ENCODE measurements around the gene TJAP1. TPM values are rescaled to one million over a fixed set of nuclear protein-coding genes. Genes with fewer than 3 reads are reported as not detected.

TJAP1 gene
- total RNA-seq, 1 experiment from 2014 or later: 50.5 TPM

DNA sequence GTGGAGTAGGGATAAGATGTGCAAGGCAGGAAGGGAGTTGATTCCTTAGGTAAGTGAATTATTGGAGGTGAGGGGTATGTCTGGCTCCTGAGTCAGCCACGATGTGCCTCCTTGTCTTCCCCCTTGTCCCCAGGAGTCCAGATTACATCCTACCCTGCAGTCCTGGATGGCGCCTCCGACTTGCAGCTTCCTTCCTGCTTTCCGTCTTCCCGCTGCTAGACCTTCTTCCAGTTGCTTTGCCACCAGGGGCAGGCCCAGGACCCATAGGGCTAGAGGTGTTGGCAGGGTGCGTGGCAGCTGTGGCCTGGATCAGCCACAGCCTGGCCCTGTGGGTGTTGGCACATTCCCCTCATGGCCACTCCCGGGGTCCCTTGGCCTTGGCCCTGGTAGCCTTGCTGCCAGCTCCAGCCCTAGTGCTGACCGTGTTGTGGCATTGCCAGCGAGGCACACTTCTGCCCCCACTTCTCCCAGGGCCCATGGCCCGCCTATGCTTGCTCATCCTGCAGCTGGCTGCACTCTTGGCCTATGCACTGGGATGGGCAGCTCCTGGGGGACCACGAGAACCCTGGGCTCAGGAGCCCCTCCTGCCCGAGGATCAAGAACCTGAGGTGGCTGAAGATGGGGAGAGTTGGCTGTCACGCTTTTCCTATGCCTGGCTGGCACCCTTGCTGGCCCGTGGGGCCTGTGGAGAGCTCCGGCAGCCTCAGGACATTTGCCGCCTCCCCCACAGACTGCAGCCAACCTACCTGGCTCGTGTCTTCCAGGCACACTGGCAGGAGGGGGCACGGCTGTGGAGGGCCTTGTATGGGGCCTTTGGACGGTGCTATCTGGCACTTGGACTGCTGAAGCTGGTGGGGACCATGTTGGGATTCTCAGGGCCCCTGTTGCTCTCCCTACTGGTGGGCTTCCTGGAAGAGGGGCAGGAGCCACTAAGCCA lies 45.1 kb upstream of the TJAP1 start:
- H3K79me2 ChIP-seq (ENCODE audit: low read depth): peaks cover 22% of the 10 kb centered on the region
- H3K9me2 ChIP-seq (ENCODE audit: insufficient read depth): no peaks in the 10 kb centered on the region
- ChIA-PET POLR2A (ENCODE audit: unreplicated experiment) (no interaction called here), CTCF (no interaction called here)
- intact Hi-C loops (cut with micrococcal nuclease; ENCODE audit: unreplicated experiment): loop anchor here (10.0 kb wide), 1 partner anchor 63 kb away; no protein-coding TSS in a partner anchor
- peaks cover 38% of the 10 kb centered on the region for H3K4me1 ChIP-seq (replicated peaks; ENCODE audit: insufficient read depth)
- H3K4me2 ChIP-seq: no peak overlapping the region
- no peak for TF ChIP-seq EZH2 (IDR thresholded peaks at IDR 0.05; ENCODE audit: low read depth)
- no peak overlapping the region for H3K4me3 ChIP-seq
- H2AFZ ChIP-seq: no peak overlapping the region
- H3K27me3 ChIP-seq (ENCODE audit: insufficient read depth, low read depth): no peaks in the 10 kb centered on the region
- no TSS peak for BruUV-seq (replicated peaks)
- no peaks in the 10 kb centered on the region for H3K9me3 ChIP-seq (ENCODE audit: insufficient read depth, low read depth)
- no peaks in the 10 kb centered on the region for H4K20me1 ChIP-seq (ENCODE audit: insufficient read depth)
- no peaks in the 10 kb centered on the region for H3K36me3 ChIP-seq (ENCODE audit: low read depth)
- H3F3A ChIP-seq (ENCODE audit: insufficient read depth, low read depth): peaks cover 30% of the 10 kb centered on the region
- no peak overlapping the region for H3K27ac ChIP-seq
- DNase-seq: no peak

- Histone ChIP-seq H3K27me3 (ENCODE audit: insufficient read depth, low read depth) (no peaks in the 10 kb centered on the region), H3K27ac (no peak overlapping the region), H4K20me1 (ENCODE audit: insufficient read depth) (no peaks in the 10 kb centered on the region), H3K36me3 (ENCODE audit: low read depth) (no peaks in the 10 kb centered on the region), H3K4me3 (no peak overlapping the region), H3K9me2 (ENCODE audit: insufficient read depth) (no peaks in the 10 kb centered on the region), H2AFZ (no peak overlapping the region), H3K4me2 (no peak overlapping the region), H3F3A (ENCODE audit: insufficient read depth, low read depth) (peaks cover 34% of the 10 kb centered on the region), H3K9me3 (ENCODE audit: insufficient read depth, low read depth) (no peaks in the 10 kb centered on the region), H3K4me1 (replicated peaks; ENCODE audit: insufficient read depth) (peaks cover 46% of the 10 kb centered on the region), H3K79me2 (ENCODE audit: low read depth) (peaks cover 22% of the 10 kb centered on the region)
- intact Hi-C loops (cut with micrococcal nuclease; ENCODE audit: unreplicated experiment): loop anchor here (10.0 kb wide), 1 partner anchor 62 kb away; no protein-coding TSS in a partner anchor
- TF ChIP-seq, protein P1, sequence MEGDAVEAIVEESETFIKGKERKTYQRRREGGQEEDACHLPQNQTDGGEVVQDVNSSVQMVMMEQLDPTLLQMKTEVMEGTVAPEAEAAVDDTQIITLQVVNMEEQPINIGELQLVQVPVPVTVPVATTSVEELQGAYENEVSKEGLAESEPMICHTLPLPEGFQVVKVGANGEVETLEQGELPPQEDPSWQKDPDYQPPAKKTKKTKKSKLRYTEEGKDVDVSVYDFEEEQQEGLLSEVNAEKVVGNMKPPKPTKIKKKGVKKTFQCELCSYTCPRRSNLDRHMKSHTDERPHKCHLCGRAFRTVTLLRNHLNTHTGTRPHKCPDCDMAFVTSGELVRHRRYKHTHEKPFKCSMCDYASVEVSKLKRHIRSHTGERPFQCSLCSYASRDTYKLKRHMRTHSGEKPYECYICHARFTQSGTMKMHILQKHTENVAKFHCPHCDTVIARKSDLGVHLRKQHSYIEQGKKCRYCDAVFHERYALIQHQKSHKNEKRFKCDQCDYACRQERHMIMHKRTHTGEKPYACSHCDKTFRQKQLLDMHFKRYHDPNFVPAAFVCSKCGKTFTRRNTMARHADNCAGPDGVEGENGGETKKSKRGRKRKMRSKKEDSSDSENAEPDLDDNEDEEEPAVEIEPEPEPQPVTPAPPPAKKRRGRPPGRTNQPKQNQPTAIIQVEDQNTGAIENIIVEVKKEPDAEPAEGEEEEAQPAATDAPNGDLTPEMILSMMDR (conservative IDR thresholded peaks at IDR 0.05): no peak
- TF ChIP-seq EZH2 (IDR thresholded peaks at IDR 0.05; ENCODE audit: low read depth): no peak
- POLR2A ChIA-PET (ENCODE audit: unreplicated experiment): no interaction called here
- DNase-seq: no peak
- no TSS peak for BruUV-seq (replicated peaks)
- CTCF ChIA-PET: no interaction called here
Observed at GRCh38 chr6:43433148-43433547, 44.2 kb upstream of the TJAP1 start.

DNA sequence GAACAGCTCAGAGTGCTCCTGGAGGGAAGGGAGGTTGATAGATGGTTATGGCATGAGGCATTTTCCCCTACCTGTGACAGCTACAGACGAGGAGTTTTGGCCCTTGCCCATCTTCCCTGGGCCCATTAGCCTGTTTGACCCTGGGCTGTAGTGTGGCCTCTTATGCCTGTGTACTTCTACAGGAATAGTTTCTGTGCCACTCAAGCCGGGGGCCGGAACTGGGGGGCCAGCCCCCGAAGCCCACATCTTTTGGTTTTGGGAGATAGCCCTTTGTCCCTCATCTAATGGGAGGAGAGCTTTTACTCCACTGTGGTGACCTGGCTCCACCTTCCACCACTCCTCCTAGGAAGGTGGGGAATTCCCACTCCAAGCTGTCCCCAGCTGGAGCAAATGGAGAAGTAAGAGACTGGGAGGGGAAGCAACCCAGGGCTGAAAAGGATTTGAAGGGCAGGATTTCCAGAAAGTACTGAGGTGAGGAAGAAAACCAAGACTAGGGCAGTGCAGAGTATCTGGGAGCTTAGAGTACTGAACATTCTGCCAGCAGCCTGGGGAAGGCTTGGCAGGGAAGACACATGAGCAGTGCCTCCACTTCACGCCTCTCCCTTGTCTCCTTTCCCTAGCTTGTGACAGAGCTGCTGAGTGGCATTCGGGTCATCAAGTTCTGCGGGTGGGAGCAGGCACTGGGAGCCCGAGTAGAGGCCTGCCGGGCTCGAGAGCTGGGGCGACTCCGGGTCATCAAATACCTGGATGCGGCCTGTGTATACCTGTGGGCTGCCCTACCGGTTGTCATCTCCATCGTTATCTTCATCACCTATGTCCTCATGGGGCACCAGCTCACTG lies 43.1 kb upstream of the TJAP1 start:
- Histone ChIP-seq H3K79me2 (ENCODE audit: low read depth) (peaks cover 12% of the 10 kb centered on the region), H4K20me1 (ENCODE audit: insufficient read depth) (no peaks in the 10 kb centered on the region), H3K4me2 (no peak overlapping the region), H3K4me1 (replicated peaks; ENCODE audit: insufficient read depth) (peaks cover 42% of the 10 kb centered on the region), H3F3A (ENCODE audit: insufficient read depth, low read depth) (peaks cover 29% of the 10 kb centered on the region), H3K27ac (0 out of 2 replicates have a peak overlapping the region, but pooled peaks have one; percentile 1), H3K9me2 (ENCODE audit: insufficient read depth) (no peaks in the 10 kb centered on the region), H2AFZ (no peak overlapping the region), H3K27me3 (ENCODE audit: insufficient read depth, low read depth) (no peaks in the 10 kb centered on the region), H3K4me3 (no peak overlapping the region), H3K9me3 (ENCODE audit: insufficient read depth, low read depth) (no peaks in the 10 kb centered on the region), H3K36me3 (ENCODE audit: low read depth) (no peaks in the 10 kb centered on the region)
- no TSS peak for BruUV-seq (replicated peaks)
- ChIA-PET CTCF (no interaction called here), POLR2A (ENCODE audit: unreplicated experiment) (no interaction called here)
- no peak for TF ChIP-seq EZH2 (IDR thresholded peaks at IDR 0.05; ENCODE audit: low read depth)
- TF ChIP-seq, protein P1 (conservative IDR thresholded peaks at IDR 0.05): no peak
- DNase-seq: no peak
- intact Hi-C loops (cut with micrococcal nuclease; ENCODE audit: unreplicated experiment): loop anchor here (10.0 kb wide), 1 partner anchor 61 kb away; no protein-coding TSS in a partner anchor
